Smooth muscle cell of the brain vasculature (primary cell): ENCODE results near the gene SLC6A3.

Source experiments
- DNase-seq: peaks from one replicate; pipeline ENCODE4 v3.0.0-alpha.2; 2012; ENCODE audit warnings: low read depth, low spot score

Gene SLC6A3

DNA sequence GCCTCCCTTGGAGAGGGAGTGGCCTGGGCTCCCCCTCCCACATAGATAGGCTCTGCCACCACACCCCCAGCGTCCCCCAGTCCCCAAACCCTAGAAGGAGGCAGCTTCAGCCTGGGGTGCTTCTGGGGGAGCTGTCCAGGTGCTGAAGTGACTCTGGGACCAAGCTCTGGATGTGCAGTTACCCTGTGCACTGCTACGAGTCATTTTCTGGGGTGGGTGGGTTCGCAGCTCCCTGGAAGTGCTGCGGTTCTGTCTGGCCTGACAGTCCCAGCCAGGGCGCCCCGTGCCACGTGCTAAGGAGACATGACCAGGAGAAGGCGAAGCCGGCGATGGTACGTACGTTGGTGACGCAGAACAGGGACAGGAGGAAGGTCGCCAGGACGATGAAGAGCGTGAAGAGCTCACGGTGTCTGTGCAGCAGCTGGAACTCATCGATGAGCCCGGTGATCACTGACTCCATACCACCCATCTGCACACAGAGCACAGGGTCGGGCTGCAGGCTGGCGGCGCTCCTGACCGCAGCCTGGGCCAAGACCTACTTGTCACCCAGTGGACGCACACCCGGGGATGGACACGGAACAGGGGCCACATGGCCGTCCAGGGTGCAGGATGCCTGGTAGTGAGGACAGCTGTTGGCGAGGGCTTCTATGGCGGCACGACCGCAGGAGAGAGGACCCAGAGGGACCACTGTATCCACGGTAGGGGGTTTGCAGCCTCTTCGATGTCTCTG lies 35.7 kb downstream of the SLC6A3 start:
- DNase-seq: no peak

DNA sequence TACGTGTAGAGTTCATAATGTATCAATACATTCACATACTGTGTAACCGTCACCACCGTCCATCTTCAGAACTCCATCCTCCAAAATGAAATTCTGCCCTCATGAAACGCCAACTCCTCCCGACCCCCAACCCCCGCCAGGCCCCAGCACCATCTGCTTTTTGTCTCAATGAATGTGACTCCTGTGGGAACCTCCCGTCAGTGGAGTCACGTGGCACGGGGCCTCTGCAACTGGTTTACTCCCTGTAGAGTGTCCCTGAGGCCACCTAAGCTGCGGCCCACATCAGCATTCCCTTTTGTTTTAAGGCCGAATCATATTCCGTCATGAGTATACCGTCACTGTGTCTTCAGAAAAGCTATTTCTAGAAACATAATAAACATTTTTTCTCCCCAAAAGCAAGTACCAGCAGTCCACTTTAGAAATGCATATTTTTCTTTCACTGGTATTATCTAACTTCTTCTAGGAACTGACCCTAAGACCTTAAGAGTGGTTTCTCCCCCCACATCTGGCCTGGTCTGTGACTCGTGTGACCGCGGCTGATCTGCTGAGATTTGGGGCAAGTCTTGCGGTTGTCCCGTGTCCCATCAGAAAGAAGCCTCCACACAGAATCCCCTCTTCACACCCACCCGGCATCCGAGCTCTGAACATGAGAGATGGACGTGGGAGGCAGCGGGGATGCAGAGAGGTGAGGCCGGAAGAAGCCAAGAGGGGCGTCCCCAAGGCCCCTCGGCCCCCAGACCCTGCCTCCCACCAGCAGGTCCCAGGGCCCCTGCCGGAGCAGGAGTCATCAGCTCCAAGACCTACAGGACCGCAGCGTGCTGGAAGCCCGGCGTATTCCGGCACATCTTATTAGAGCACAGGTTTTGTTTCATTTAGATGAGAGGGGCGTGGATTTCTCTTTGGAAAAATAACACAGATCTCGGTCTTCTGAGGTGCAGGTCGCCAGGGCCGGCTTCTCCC lies 38.3 kb downstream of the SLC6A3 start:
- no peak for DNase-seq

DNA sequence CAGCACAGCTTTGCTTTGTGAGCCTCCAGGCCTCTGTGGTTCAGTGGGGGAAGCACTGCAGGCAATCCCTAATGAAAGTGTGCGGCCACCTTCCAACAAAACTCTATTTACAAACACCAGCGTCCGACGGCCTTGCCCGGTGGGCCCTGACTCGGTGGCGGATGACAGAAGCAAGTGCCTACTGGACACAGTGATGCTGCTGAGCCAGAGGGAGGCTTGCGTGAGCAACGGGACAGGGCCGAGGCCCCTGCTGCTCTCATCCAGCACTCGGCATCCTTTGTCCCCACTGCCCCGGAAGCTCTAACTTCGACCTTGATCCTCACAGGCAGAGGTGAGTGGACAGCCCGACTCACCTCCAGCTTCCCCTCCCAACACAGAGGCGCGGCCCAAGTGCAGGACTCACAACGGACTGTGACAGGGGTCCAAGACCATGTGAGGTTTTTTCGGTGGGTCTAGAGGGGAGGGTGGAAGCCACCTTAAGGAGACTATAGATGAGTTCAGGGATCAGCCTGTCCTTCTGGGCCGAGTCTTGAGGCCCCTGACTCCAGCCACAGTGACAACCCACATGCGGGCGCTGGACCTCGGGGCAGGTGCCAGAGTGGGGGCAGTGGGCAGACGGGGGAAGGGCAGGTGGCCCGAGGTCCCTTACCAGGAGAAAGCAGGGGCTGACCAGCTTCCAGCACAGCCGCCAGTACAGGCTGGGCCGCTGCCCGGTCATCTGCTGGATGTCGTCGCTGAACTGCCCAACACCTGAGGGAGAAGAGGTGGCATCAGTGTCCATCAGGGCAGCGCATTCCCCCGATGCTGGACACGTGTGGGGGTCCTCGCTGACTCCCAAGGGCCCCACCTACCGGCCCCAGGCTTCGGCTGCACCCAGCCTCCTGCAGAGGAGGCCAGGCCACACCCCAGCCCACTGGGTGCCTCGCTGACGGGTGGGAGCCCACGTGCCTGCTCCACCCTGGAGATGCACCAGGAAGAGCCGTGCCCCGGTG lies 39.4 kb downstream of the SLC6A3 start:
- DNase-seq: no peak

DNA sequence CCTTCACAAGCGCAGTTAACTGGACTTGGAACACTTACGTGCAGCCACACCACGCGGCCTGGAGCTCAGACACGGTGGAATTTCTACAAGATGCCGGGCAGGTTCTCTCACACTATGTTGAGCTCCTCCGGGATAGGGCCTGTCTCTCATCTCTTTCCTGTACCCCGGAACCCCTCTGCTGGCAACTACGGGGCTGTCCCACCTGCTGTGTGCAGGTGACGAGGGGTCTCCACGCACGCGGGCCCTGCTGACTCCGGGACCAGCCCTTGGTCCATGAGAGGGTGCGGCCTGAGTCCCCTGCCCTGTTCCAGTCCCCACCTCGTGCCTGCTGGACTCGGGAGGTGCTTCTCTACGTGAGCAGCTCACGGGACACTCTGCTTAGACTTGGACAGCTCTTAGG lies 40.1 kb downstream of the SLC6A3 start:
- no peak for DNase-seq

DNA sequence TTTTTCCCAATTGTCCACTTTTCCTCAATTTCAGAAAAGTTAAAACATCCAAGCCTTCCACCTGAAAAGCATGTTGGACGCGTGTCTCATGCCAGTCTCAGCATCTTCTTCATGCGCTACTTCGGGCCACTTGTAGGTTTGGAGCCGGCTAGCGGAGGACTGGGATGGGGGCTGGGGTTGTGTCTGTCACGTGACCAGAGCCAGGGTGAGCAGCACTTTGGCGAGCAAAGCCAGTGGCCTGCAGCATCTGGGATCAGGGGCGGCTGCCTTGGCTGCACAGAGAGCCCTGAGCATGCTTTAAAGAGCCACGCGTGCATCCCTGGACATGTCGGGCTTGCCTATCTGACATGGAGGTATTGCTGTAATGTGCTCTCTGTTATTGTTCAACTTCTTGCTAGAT lies 41.2 kb downstream of the SLC6A3 start:
- DNase-seq: no peak

DNA sequence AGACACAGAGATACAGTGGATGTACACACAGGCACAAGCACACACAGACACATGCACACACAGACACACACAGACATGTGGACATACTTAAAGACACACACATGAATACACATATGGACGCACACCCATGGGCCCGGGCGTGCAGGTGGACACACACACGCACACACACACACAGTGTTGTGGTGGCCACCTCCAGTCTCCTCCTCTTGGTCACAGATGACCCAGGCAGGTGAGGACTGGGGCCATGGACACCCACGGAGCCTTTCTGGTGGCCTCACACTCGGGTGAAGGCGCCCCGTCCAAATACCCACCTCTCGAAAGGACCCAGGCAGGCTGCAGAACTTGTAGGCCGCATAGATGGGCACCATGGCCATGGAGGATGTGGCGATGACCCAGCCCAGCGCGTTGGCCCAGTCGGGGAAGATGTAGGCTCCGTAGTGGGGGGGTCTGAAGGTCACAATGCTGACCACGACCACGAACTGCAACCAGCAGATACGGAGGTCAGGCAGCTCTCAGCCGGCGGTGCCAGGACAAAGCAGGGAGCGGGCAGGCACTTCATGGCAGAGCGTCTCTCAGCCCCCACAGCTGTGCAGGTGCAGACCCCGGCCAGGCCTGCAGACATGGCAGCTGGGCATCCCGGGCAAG lies 42.5 kb downstream of the SLC6A3 start:
- DNase-seq: no peak

DNA sequence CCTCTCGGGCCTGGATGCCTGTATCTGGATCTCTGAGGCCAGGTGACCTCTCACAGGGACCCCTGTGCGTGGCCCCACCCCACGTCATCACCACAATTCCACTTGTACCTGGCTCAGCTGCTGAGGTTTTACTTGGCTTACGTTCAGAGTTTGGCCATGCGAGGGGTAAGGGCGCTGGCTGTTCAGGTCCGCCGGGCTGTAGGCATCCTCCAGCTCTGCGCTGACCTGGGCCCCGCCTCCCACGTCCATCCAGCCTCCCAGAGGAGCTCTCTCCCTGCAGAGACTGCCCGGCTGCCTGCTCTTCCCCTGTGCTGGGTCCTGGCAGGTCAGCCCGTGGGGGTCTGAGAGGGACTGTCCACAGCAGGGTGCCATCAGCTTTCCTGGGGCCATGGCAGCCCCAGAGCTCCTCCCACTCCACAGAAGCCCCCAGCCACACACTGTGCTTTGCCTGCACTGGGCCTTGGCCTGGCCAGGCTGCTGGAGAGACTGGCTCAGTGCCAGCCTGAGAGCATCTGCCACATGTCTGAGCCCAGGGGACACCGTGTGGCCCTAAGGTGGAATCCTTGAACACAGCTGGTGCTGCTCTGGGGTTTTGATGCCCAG lies 43.6 kb downstream of the SLC6A3 start:
- no peak for DNase-seq

DNA sequence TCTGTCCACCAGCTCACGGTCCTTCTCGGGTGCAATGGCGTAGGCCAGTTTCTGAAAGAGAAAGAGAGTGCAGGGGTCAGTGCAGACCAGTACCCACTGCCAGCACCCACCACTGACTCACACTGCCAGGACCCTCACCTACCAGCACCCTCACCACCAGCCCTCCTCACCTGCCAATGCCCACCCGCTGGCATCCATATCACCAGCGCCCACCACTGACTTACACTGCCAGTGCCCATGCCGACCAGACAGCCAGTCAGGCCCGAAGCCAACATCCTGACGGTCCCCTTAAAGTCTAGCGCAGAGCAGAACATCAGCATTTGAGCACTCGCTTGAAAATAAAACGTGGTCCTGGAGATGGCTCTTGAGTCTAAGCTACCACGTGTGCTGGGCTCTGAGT lies 44.3 kb downstream of the SLC6A3 start:
- no peak for DNase-seq

DNA sequence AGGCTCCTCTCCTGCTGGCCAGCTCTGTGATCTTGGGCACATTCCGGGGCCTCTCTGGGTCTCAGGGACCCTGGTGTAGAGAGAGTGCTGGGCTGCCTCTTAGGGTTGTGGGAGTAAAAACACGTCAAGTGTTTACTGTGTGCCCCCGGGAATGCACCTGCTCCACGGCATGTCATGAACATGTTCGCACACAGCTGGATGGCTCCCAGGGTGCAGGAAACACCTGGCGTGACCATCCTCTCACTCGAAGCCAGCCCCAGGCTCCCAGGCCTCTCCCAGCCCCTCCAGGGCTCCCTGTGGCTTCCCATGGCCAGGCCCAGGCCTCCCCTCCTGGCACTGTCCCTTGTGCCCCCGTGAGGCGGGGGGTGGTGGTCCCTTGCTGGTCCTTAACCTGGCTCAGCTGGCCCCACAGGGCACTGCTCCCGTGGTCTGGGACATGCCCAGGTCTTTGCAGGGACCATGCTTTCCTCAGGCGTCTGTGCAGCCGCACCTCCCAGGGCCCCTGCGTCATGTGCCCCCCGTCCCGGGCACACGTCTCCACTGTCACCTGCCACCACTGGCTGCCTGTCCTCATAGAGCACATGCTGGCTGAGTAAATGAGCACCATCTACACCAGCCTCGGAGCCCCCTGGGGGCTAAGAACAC lies 44.9 kb downstream of the SLC6A3 start:
- no peak for DNase-seq

DNA sequence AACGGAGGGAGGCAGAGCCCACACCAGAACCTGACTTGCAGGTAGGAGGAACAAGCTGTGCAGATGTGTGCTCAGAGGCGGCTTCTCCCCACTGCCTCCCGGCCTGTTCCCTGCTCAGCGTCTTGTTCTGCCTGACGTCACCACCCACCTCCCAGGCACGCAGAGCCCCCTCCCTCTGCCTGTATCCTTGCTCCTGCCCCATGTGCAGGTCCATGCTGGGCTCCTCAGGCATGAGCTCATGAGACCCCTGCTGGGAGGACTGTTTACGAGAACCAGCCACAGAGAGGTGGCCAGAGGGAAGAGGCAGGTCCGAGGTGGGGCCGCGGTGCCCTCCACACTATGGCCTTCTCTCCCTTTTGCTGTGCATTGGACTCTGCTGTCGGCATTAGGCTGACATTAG lies 45.5 kb downstream of the SLC6A3 start:
- no peak for DNase-seq

DNA sequence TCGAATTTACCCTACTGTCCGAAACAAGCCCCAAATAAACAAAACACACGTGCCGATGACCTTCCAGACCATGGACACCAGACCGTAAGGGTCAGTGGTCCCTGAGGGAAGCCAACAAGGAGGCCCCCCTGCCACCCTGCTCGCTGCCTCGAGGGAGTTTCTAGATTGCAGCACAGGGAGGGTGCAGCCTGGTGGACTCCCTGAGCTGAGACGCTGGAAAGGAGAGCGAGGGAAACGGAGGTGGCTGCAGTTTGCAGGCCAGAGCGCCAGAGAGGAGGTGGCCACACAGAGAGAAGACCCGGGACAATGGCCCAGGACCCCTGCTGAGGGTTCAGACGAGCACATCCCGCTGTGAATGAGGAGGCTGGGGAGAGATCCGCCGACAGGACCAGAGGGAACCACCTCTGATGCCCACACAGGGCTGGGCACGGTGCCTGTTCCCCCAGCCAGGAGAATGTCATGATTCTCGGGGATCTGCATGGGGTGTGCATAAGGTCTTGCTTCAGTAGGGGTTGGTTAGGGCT lies 48.9 kb downstream of the SLC6A3 start:
- DNase-seq: no peak

DNA sequence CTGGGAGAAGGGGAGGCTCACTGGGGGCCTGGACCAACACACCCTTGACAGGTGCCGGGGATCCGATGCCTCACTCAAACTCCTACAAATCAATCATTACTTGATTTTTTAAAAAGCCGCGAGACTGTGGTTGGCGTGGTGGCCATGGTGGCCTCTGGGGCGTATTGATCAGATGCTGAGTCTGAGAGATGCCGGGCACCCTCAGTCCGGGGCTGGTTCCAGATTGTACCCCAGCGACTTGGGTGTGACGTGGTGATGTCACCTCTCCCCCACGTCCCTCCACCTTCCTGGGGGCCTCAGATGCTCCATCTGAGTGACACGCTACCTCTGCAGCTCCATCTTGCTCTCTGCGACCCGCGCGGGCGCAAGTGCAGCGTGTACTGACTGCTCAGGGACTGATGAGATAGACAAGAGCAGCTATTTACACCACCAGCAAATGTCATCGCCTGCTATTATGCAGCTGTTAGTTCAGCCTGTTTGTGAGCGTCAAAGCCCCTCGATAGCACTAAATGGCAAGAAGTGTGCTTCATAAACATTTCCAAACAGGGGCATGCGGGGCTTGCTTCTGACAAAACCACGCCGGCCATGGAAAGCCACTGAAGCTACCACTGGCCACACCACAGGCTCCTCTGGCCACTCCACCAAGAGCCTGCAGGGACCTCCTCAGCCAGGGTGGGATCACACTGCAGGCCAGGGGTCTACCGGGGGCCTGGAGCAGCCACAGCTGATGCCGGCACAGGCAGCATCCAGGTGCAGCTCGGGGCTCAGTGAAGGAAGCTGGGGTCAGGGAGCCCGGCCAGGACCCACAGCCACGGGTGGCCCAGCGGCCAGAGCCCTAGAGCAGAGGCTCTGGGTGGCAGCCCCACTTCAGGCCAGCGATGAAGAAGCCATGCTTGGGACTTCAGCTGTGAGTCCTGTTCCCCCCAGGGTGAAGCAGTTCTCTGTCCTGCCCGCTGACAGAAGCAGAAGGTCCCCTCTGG lies 50.1 kb downstream of the SLC6A3 start:
- no peak for DNase-seq

DNA sequence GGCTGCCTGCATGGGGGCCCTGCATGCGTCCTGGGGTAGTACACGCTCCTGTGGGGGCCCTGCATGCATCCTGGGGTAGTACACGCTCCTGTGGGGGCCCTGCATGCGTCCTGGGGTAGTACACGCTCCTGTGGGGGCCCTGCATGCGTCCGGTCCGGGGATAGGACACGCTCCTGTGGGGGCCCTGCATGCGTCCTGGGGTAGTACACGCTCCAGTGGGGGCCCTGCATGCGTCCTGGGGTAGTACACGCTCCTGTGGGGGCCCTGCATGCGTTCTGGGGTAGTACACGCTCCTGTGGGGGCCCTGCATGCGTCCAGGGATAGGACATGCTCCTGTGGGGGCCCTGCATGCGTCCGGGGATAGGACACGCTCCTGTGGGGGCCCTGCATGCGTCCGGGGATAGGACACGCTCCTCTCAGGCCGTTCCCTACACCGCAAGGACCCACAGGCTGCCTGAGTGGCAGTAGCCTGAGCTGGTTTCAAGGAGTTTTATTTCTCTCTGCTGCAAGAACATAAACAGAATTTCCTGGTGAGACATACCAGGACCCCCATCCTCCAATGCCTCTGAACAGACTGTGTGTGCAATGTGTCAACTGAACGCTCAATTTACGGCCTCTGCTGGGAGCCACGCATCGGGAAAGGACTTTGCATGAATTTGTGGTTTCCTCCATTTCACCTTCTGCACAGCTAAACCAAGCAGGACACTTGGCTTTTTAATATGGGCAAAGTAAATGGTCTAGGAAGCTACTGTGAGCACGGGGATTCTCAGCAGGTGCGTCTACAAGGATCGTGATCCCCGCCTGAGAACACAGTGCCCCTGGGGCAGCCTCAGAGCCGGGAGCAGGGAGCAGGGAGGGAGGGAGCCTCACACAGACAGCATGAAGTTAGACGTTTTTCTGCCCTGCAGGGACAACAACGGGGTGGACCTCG lies 51.4 kb downstream of the SLC6A3 start:
- no peak for DNase-seq

DNA sequence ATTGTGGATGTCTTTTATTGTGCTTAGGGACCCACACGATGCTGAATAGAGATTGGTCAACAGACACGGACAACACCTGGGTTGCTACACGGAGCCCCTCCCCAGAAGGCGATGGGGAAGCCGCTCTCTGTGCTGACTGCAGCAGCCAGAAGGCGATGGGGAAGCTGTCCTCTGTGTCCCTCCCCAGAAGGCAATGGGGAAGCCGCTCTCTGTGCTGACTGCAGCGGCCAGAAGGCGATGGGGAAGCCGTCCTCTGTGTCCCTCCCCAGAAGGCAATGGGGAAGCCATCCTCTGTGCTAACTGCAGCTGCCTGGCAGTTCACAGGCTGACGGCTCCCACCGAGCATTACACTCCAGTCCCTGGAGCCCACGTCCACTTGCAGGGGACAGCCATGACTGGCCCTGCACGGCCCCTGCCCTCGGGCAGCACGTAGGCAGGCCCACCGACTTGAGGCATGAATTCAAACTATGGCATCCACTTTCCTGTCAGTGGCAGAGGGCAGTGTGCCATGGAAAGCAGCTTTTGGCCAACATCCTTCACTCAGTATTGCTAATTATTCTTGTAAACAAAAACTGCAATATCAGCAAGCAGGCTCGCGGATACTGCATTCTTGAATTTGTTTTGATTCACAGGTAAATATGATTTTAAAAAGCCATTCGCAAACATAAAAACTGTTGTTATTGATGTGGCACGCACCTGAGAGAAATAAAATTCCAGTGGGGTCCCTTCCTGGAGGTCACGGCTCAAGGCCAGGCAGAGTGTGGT lies 52.3 kb downstream of the SLC6A3 start:
- no peak for DNase-seq

DNA sequence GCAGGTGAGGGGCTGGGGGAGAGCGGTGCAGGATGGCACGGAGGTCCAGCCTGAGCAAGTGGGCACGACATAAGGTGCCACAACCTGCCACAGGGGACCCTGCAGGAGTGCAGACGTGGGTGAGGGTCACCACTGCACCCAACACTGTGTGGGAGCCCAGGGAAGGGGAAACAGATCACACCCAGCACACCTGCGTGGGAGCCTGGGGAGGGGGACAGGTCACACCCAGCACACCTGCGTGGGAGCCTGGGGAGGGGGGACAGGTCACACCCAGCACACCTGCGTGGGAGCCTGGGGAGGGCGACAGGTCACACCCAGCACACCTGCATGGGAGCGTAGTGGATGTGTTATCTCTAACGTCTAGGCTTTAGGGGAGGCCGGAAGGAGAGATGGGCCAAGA lies 53.0 kb downstream of the SLC6A3 start:
- DNase-seq: no peak

DNA sequence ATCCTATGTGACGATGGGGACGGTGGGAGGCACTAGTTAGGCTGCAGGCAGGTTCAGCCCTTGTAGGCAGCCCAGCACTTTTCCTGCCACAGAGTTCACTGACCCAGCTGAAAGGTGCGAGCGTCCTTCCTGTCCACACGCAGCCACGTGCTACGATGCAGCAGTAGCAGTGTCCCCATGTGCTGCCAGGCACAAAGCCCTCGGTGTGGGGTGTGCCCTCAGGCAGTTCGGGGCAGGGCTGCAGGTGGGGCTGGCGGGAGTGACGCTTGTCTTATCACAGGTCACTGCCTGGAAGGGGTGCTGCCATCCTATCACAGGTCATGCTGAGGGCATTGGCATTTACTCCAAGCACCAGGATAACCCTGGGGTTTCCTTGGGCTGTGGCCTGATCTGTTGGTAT lies 53.5 kb downstream of the SLC6A3 start:
- DNase-seq: no peak
